GM23338 (cell line): ENCODE results near the gene ZFYVE28. TPM values are rescaled to one million over a fixed set of nuclear protein-coding genes. Genes with fewer than 3 reads are reported as not detected.

Source experiments
- ATAC-seq: fragments of 200-7000 bp; cut with Tn5 transposase; 3 replicates; pipeline ENCODE4 v1.9.1; 2020
- DNase-seq: peaks from one replicate; pipeline ENCODE4 v3.0.0-alpha.2; 2015; ENCODE audit warnings: low spot score
- H2AFZ ChIP-seq: fragments of 200-600 bp; sonication (generic); 2 replicates; pipeline ENCODE4 v1.8.0; 2016; ENCODE audit warnings: antibody characterized with exemption, mild to moderate bottlenecking, moderate library complexity
- H3F3A ChIP-seq: fragments of 200-600 bp; sonication (generic); replicated peaks from 2 replicates; pipeline ENCODE4 v1.8.0; 2017; ENCODE audit warnings: antibody characterized with exemption, mixed run types, low read depth
- H3K27ac ChIP-seq: fragments of 200-600 bp; sonication (generic); 2 replicates; pipeline ENCODE4 v1.6.1; 2016; ENCODE audit warnings: low read depth
- H3K27me3 ChIP-seq: fragments of 200-600 bp; sonication (generic); 2 replicates; pipeline ENCODE4 v1.8.0; 2016; ENCODE audit warnings: mild to moderate bottlenecking, mixed run types, moderate library complexity; ENCODE audit not compliant: insufficient read depth
- H3K36me3 ChIP-seq: fragments of 200-600 bp; sonication (generic); 2 replicates; pipeline ENCODE4 v1.8.0; 2016; ENCODE audit warnings: mild to moderate bottlenecking; ENCODE audit not compliant: insufficient read depth
- H3K4me1 ChIP-seq: fragments of 200-600 bp; sonication (generic); 2 replicates; pipeline ENCODE4 v1.8.0; 2016; ENCODE audit warnings: mild to moderate bottlenecking, moderate library complexity; ENCODE audit not compliant: insufficient read depth
- H3K4me2 ChIP-seq: fragments of 200-600 bp; sonication (generic); 2 replicates; pipeline ENCODE4 v1.7.1; 2017; ENCODE audit warnings: mixed run types
- H3K4me3 ChIP-seq: fragments of 200-600 bp; sonication (generic); 2 replicates; pipeline ENCODE4 v1.6.1; 2016; ENCODE audit warnings: mixed run types
- H3K79me2 ChIP-seq: fragments of 200-600 bp; sonication (generic); replicated peaks from 2 replicates; pipeline ENCODE4 v1.8.0; 2017; ENCODE audit warnings: mild to moderate bottlenecking; ENCODE audit not compliant: insufficient read depth
- H3K9me2 ChIP-seq: fragments of 200-600 bp; sonication (generic); 2 replicates; pipeline ENCODE4 v1.8.0; 2017; ENCODE audit not compliant: insufficient read depth
- H4K20me1 ChIP-seq: fragments of 200-600 bp; sonication (generic); replicated peaks from 2 replicates; pipeline ENCODE4 v1.8.0; 2017; ENCODE audit warnings: mild to moderate bottlenecking; ENCODE audit not compliant: insufficient read depth
- H3K27ac Mint-ChIP-seq: 2 replicates; pipeline ENCODE4 v1.8.0; 2020; ENCODE audit warnings: inconsistent platforms, mild to moderate bottlenecking, moderate library complexity, mixed read lengths
- H3K27me3 Mint-ChIP-seq: 3 replicates; pipeline ENCODE4 v1.8.0; 2022; ENCODE audit warnings: low read depth, mild to moderate bottlenecking, moderate library complexity, mixed read lengths, inconsistent platforms; ENCODE audit not compliant: insufficient read depth, poor library complexity
- H3K36me3 Mint-ChIP-seq: 3 replicates; pipeline ENCODE4 v1.8.0; 2021; ENCODE audit warnings: low read depth, mild to moderate bottlenecking, inconsistent platforms, moderate library complexity, mixed read lengths
- H3K4me1 Mint-ChIP-seq: 3 replicates; pipeline ENCODE4 v1.8.0; 2020; ENCODE audit warnings: mild to moderate bottlenecking, inconsistent platforms, mixed read lengths
- H3K4me3 Mint-ChIP-seq: 3 replicates; pipeline ENCODE4 v1.8.0; 2021; ENCODE audit warnings: moderate library complexity, mild to moderate bottlenecking, inconsistent platforms, mixed read lengths
- H3K9me3 Mint-ChIP-seq: 3 replicates; pipeline ENCODE4 v1.8.0; 2020; ENCODE audit warnings: moderate library complexity, mild to moderate bottlenecking, inconsistent platforms, mixed read lengths
- CREB1 ChIP-seq: fragments of 250-450 bp; sonication (Bioruptor Pico); IDR thresholded peaks from 2 replicates; pipeline ENCODE4 v1.5.0; 2020; ENCODE audit warnings: low read depth, mild to moderate bottlenecking, moderate library complexity
- CTCF ChIP-seq, 2 experiments: fragments of 200-600 bp in 1 of 2; sonication (generic) in 1 of 2; conservative IDR thresholded peaks; 2 replicates each; pipeline versions ENCODE4 v1.5.1 to v1.6.1; 2016 to 2017; ENCODE audit warnings: antibody characterized with exemption in 2 of 2, low read depth in 2 of 2, mild to moderate bottlenecking in 2 of 2, moderate library complexity in 1 of 2
- ETS1 ChIP-seq: IDR thresholded peaks from 2 replicates; pipeline ENCODE4 v1.6.1; 2016; ENCODE audit warnings: antibody characterized with exemption
- EZH2 ChIP-seq: fragments of 200-600 bp; sonication (generic); IDR thresholded peaks from one replicate; pipeline ENCODE4 v1.8.0; 2017; ENCODE audit warnings: antibody characterized with exemption, mild to moderate bottlenecking, low read depth; ENCODE audit not compliant: unreplicated experiment
- EZH2phosphoT487 ChIP-seq: fragments of 200-600 bp; sonication (generic); IDR thresholded peaks from one replicate; pipeline ENCODE4 v1.8.1; 2018; ENCODE audit warnings: antibody characterized with exemption; ENCODE audit not compliant: unreplicated experiment
- JUNB ChIP-seq: IDR thresholded peaks from one replicate; pipeline ENCODE4 v1.6.1; 2016; ENCODE audit warnings: antibody characterized with exemption; ENCODE audit not compliant: unreplicated experiment
- NANOG ChIP-seq: IDR thresholded peaks from 2 replicates; pipeline ENCODE4 v1.6.1; 2016; ENCODE audit warnings: antibody characterized with exemption, borderline replicate concordance
- POLR2AphosphoS5 ChIP-seq: IDR thresholded peaks from 2 replicates; pipeline ENCODE4 v1.6.1; 2016; ENCODE audit warnings: antibody characterized with exemption, low read depth
- REST ChIP-seq: IDR thresholded peaks from one replicate; pipeline ENCODE4 v1.6.1; 2018; ENCODE audit warnings: antibody characterized with exemption; ENCODE audit not compliant: unreplicated experiment
- STAT1 ChIP-seq: IDR thresholded peaks from one replicate; pipeline ENCODE4 v1.6.1; 2016; ENCODE audit warnings: antibody characterized with exemption; ENCODE audit not compliant: unreplicated experiment
- ZNF114 ChIP-seq: fragments of 250-450 bp; sonication (Bioruptor Pico); IDR thresholded peaks from 2 replicates; pipeline ENCODE4 v1.5.0; 2020; ENCODE audit warnings: mild to moderate bottlenecking, moderate library complexity
- ZNF331 ChIP-seq: fragments of 250-450 bp; sonication (Bioruptor Pico); IDR thresholded peaks from 2 replicates; pipeline ENCODE4 v1.5.0; 2020; ENCODE audit warnings: low read depth, mild to moderate bottlenecking, moderate library complexity
- ZNF462 ChIP-seq: fragments of 250-450 bp; sonication (Bioruptor Pico); IDR thresholded peaks from 2 replicates; pipeline ENCODE4 v1.5.0; 2020; ENCODE audit warnings: mild to moderate bottlenecking, moderate library complexity
- polyA plus RNA-seq: library from polyadenylated mRNA; unstranded; fragments of >200 nt; fragmentation: Nextera tagmentation; extraction: Ambion mirVana; gene quantifications from 2 replicates; pipeline ENCODE4 v1.2.1, GENCODE V29; 2016
- total RNA-seq: library from RNA; depleted of rRNA; stranded (reverse); fragments of >200 nt; shearing (Covaris generic); gene quantifications from 2 replicates; pipeline ENCODE4 v1.2.3, GENCODE V29; 2014

ZFYVE28 gene
- total and polyA plus RNA-seq, 2 experiments from 2014 or later, result 2.6 to 4.6 TPM

- Histone ChIP-seq H3K36me3 (no peaks in the 10 kb centered on the region), H3K4me2 (no peak overlapping the region), H3K4me3 (no peak overlapping the region), H3K4me1 (no peaks in the 10 kb centered on the region), H3K27ac (no peak overlapping the region), H3F3A (no peaks in the 10 kb centered on the region), H3K27me3 (no peaks in the 10 kb centered on the region), H4K20me1 (no peaks in the 10 kb centered on the region), H3K79me2 (no peaks in the 10 kb centered on the region), H2AFZ (no peak overlapping the region), H3K9me2 (peaks cover 13% of the 10 kb centered on the region; the same call in 1 of the 2 replicates)
- TF ChIP-seq REST (no peak), ETS1 (no peak), NANOG (no peak), EZH2phosphoT487 (no peak), ZNF462 (CRISPR knock-in tag) (no peak), ZNF114 (CRISPR knock-in tag) (no peak), CTCF (conservative IDR thresholded peaks at IDR 0.05; ENCODE audit: low read depth in 2 of 2) (no peak), ZNF331 (CRISPR knock-in tag) (no peak), JUNB (no peak), POLR2AphosphoS5 (no peak), STAT1 (no peak), CREB1 (CRISPR knock-in tag) (no peak), EZH2 (no peak)
- no peaks in the 10 kb centered on the region for H3K36me3 Mint-ChIP-seq
- no peak overlapping the region for H3K27ac Mint-ChIP-seq
- H3K4me1 Mint-ChIP-seq, result peaks cover 2% of the 10 kb centered on the region; the same call in 2 of the 3 replicates
- H3K27me3 Mint-ChIP-seq, result peaks cover 11% of the 10 kb centered on the region
- H3K9me3 Mint-ChIP-seq, result no peaks in the 10 kb centered on the region
- ATAC-seq, result no peak
- no peak for DNase-seq
- no peak overlapping the region for H3K4me3 Mint-ChIP-seq
Observed at GRCh38 chr4:2443061-2443730, 24.8 kb upstream of the ZFYVE28 start.
